ENCODE measurements around the gene CSMD2. TPM values are rescaled to one million over a fixed set of nuclear protein-coding genes. Genes with fewer than 3 reads are reported as not detected.

CSMD2 gene
- total RNA-seq, 1 experiment from 2014 or later = not detected

DNA sequence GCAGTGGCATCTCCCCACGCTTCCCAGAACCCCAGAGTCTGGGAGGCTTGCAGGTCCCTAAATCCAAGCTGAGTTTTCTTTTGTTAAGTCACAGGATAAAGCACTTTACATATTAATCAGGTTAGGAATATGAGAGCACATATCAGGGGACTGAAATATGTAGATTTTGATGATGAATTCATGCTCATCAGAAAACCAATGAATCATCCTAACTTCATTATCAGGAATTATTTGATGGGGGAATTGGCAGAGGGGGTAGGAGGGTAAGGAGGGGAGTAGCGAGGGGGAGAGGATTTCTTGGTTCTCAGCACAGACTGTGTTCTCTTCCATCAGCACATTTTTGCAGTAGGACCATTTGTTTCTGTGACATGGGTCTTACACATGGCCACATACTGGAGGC is 269.1 kb downstream of the CSMD2 start:
- no TSS peak for BruUV-seq (replicated peaks)
- Histone ChIP-seq H3F3A (ENCODE audit: insufficient read depth, low read depth) (no peaks in the 10 kb centered on the region), H3K36me3 (ENCODE audit: low read depth) (no peaks in the 10 kb centered on the region), H3K4me2 (no peak overlapping the region), H3K4me3 (no peak overlapping the region), H3K4me1 (replicated peaks; ENCODE audit: insufficient read depth) (no peaks in the 10 kb centered on the region), H3K27me3 (ENCODE audit: insufficient read depth, low read depth) (peaks cover 12% of the 10 kb centered on the region), H3K9me3 (ENCODE audit: insufficient read depth, low read depth) (no peaks in the 10 kb centered on the region), H3K9me2 (ENCODE audit: insufficient read depth) (no peaks in the 10 kb centered on the region), H3K27ac (no peak overlapping the region), H2AFZ (no peak overlapping the region), H3K79me2 (ENCODE audit: low read depth) (no peaks in the 10 kb centered on the region), H4K20me1 (ENCODE audit: insufficient read depth) (no peaks in the 10 kb centered on the region)
- TF ChIP-seq EZH2 (IDR thresholded peaks at IDR 0.05; ENCODE audit: low read depth) = no peak
- TF ChIP-seq, protein P1, sequence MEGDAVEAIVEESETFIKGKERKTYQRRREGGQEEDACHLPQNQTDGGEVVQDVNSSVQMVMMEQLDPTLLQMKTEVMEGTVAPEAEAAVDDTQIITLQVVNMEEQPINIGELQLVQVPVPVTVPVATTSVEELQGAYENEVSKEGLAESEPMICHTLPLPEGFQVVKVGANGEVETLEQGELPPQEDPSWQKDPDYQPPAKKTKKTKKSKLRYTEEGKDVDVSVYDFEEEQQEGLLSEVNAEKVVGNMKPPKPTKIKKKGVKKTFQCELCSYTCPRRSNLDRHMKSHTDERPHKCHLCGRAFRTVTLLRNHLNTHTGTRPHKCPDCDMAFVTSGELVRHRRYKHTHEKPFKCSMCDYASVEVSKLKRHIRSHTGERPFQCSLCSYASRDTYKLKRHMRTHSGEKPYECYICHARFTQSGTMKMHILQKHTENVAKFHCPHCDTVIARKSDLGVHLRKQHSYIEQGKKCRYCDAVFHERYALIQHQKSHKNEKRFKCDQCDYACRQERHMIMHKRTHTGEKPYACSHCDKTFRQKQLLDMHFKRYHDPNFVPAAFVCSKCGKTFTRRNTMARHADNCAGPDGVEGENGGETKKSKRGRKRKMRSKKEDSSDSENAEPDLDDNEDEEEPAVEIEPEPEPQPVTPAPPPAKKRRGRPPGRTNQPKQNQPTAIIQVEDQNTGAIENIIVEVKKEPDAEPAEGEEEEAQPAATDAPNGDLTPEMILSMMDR (conservative IDR thresholded peaks at IDR 0.05) = no peak
- ChIA-PET POLR2A (ENCODE audit: unreplicated experiment) (no interaction called here), CTCF (no interaction called here)
- no peak for DNase-seq
- intact Hi-C loops (cut with micrococcal nuclease; ENCODE audit: unreplicated experiment) = no loop called here

- BruUV-seq (replicated peaks) = no TSS peak
- Histone ChIP-seq H2AFZ (no peak overlapping the region), H3K9me2 (ENCODE audit: insufficient read depth) (no peaks in the 10 kb centered on the region), H3K4me2 (no peak overlapping the region), H3K9me3 (ENCODE audit: insufficient read depth, low read depth) (no peaks in the 10 kb centered on the region), H4K20me1 (ENCODE audit: insufficient read depth) (no peaks in the 10 kb centered on the region), H3F3A (ENCODE audit: insufficient read depth, low read depth) (no peaks in the 10 kb centered on the region), H3K36me3 (ENCODE audit: low read depth) (no peaks in the 10 kb centered on the region), H3K4me1 (replicated peaks; ENCODE audit: insufficient read depth) (no peaks in the 10 kb centered on the region), H3K27ac (no peak overlapping the region), H3K27me3 (ENCODE audit: insufficient read depth, low read depth) (peaks cover 12% of the 10 kb centered on the region), H3K79me2 (ENCODE audit: low read depth) (no peaks in the 10 kb centered on the region), H3K4me3 (no peak overlapping the region)
- ChIA-PET POLR2A (ENCODE audit: unreplicated experiment) (no interaction called here), CTCF (no interaction called here)
- no peak for TF ChIP-seq EZH2 (IDR thresholded peaks at IDR 0.05; ENCODE audit: low read depth)
- TF ChIP-seq, protein P1 (conservative IDR thresholded peaks at IDR 0.05) = no peak
- DNase-seq = no peak
- intact Hi-C loops (cut with micrococcal nuclease; ENCODE audit: unreplicated experiment) = no loop called here
Observed at GRCh38 chr1:33895396-33895795, 269.6 kb downstream of the CSMD2 start.

GRCh38 chr1:33893147-33893830 is 271.7 kb downstream of the CSMD2 start:
- H3K4me1 ChIP-seq (replicated peaks; ENCODE audit: insufficient read depth) = no peaks in the 10 kb centered on the region
- intact Hi-C loops (cut with micrococcal nuclease; ENCODE audit: unreplicated experiment) = no loop called here

More at GRCh38 chr1:33893147-33893830, 271.7 kb downstream of the CSMD2 start:
- H4K20me1 ChIP-seq (ENCODE audit: insufficient read depth) = 0 out of 2 replicates have a peak, but pooled peaks cover under 1% of the 10 kb centered on the region
- no peaks in the 10 kb centered on the region for H3K79me2 ChIP-seq (ENCODE audit: low read depth)
- H3K27ac ChIP-seq = no peak overlapping the region
- H3K9me2 ChIP-seq (ENCODE audit: insufficient read depth) = no peaks in the 10 kb centered on the region
- TF ChIP-seq, protein P1 (conservative IDR thresholded peaks at IDR 0.05) = no peak
- TF ChIP-seq EZH2 (IDR thresholded peaks at IDR 0.05; ENCODE audit: low read depth) = no peak
- no peak overlapping the region for H3K4me2 ChIP-seq
- no peaks in the 10 kb centered on the region for H3K36me3 ChIP-seq (ENCODE audit: low read depth)
- no peak overlapping the region for H3K4me3 ChIP-seq
- H3F3A ChIP-seq (ENCODE audit: insufficient read depth, low read depth) = no peaks in the 10 kb centered on the region
- BruUV-seq (replicated peaks) = no TSS peak
- peaks cover 5% of the 10 kb centered on the region; the same call in 1 of the 2 replicates for H3K27me3 ChIP-seq (ENCODE audit: insufficient read depth, low read depth)
- H2AFZ ChIP-seq = no peak overlapping the region
- no peak for DNase-seq
- H3K9me3 ChIP-seq (ENCODE audit: insufficient read depth, low read depth) = no peaks in the 10 kb centered on the region
- CTCF ChIA-PET = interaction anchor here (0.6 kb wide), 1 partner anchor 873 kb away, joined by 4 read pairs; no protein-coding TSS in a partner anchor
- POLR2A ChIA-PET (ENCODE audit: unreplicated experiment) = no interaction called here

Data from PC-9 (cell line).